Duodenal mucosa (tissue), 2 donors: ENCODE data around the gene ARL11.
"Not testable (repeated sequence)": the region's sequence is repeated elsewhere in the genome, so short reads cannot be mapped to it uniquely, and the experiment has no call there.

Experiments
- H3K27ac ChIP-seq: one replicate; pipeline ENCODE4 v1.7.0; 2013; ENCODE audit warnings: low read depth, low read length
- H3K27me3 ChIP-seq, 2 donors: one replicate each; pipeline ENCODE4 v1.7.0; 2013; ENCODE audit warnings: low read length in 2 of 2, control low read depth in 1 of 2; ENCODE audit not compliant: insufficient read depth in 2 of 2, control insufficient read depth in 1 of 2
- H3K36me3 ChIP-seq, 2 donors: one replicate each; pipeline ENCODE4 v1.7.0; 2013; ENCODE audit warnings: low read length in 2 of 2, control low read depth in 1 of 2; ENCODE audit not compliant: insufficient read depth in 2 of 2, control insufficient read depth in 1 of 2
- H3K4me1 ChIP-seq, 2 donors: one replicate each; pipeline ENCODE4 v1.7.0; 2013; ENCODE audit warnings: low read length in 2 of 2, control low read depth in 1 of 2; ENCODE audit not compliant: insufficient read depth in 2 of 2, control insufficient read depth in 1 of 2
- H3K4me3 ChIP-seq, 2 donors: one replicate each; pipeline ENCODE4 v1.7.0; 2013; ENCODE audit warnings: low read length in 2 of 2, low read depth in 1 of 2
- H3K9ac ChIP-seq, 2 donors: one replicate each; pipeline ENCODE4 v1.7.0; 2013; ENCODE audit warnings: low read length in 2 of 2, low read depth in 1 of 2
- H3K9me3 ChIP-seq, 2 donors: one replicate each; pipeline ENCODE4 v1.7.0; 2013; ENCODE audit warnings: low read length in 2 of 2, control low read depth in 1 of 2; ENCODE audit not compliant: control insufficient read depth in 1 of 2

ARL11 gene

GRCh38 chr13:49627831-49628652 is at the start of gene ARL11:
Gene ARL11 (plus strand): TSS chr13:49628507. CDS start chr13:49630448, 1,941 bp downstream.
- Histone ChIP-seq H3K9ac (peak within 1 kb of the TSS in 1 of 2 donors; percentile 51), H3K27me3 (no peaks in the 10 kb centered on the region), H3K36me3 (no peaks in the 10 kb centered on the region), H3K9me3 (no peaks in the 10 kb centered on the region), H3K4me1 (peaks cover 7 to 24% of the 10 kb centered on the region in 2 donors), H3K4me3 (peak within 1 kb of the TSS; percentile 68 to 82), H3K27ac (no peak within 1 kb of the TSS)

DNA sequence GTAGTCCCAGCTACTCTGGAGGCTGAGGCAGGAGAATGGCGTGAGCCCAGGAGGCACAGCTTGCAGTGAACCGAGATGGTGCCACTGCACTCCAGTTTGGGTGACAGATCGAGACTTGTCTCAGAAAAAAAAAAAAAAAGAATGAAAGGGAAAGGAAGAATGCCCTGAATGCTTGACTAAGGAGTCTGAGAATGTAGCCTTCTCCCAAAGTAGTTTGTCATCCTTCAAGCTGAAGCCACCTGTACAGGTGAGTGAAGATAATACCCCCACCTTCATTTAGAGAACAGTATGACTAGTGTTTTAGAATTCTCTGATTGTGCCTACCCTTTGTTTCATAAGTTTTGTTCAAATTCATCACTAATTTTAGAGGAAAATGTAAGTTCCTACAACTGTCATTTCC is 48.8 kb upstream of the ARL11 start:
- H3K9me3 ChIP-seq: no peaks in the 10 kb centered on the region
- H3K9ac ChIP-seq: no peak overlapping the region
- H3K27me3 ChIP-seq: no peaks in the 10 kb centered on the region
- H3K36me3 ChIP-seq: peaks cover 0 to 12% of the 10 kb centered on the region in 2 donors
- H3K4me1 ChIP-seq: peaks cover 7% of the 10 kb centered on the region in 2 donors
- H3K4me3 ChIP-seq: no peak overlapping the region
- H3K27ac ChIP-seq: no peak overlapping the region

DNA sequence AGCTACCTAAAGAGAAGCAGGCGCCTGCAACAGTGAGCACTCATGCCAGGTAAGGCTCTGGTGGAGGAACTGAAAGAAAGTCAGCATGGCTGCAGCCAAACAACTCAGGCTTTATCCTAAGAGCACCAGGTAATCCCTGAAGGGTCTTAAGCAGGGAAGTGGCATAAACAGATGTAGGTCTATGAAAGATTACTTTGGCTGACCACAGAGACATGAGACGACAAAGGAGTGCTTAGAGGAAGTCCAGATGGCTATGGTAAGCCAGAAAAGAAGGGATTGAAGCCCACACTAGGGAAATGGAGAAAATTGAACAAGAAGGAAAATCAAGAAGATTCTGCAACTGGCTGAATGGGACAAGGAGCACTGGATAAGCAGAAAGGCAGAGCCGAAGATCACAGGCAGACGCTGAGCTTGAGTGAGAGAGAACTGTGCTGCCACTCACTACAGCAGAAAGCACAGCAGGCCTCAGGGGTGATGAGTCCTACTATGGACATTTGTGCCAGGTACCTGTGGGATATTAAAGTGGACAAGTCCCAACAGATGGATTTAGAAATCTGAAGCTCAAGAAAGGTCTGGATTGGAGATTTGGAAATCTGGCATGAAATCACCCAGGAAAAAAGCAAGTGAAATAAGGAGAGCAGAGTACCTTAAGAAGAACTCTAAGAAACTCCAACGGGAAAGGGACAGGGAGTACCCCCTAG is 47.2 kb upstream of the ARL11 start:
- Histone ChIP-seq H3K4me3 (no peak overlapping the region), H3K27ac (no peak overlapping the region), H3K9me3 (no peaks in the 10 kb centered on the region), H3K36me3 (peaks cover 0 to 12% of the 10 kb centered on the region in 2 donors), H3K9ac (no peak overlapping the region), H3K4me1 (peaks cover 10 to 13% of the 10 kb centered on the region in 2 donors), H3K27me3 (no peaks in the 10 kb centered on the region)

DNA sequence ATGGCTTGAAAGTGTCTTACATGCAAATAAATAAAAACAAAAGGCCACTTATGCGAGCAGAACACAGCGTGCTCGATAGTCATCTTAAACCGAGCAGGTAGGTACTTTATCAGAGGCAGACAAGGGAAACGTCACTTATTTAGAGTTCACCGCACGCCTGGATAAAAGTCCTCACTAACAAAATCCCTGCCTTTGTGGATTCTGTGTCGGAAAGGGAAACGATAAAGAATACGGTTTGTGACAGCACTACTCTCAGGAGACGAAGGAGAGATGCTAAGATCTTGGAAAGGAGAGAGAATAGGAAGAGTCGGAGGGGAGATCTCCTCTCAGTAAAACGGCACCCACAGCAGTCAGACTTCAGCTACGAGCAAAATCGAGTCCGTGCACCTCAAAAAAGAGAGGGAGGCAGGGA is 43.5 kb upstream of the ARL11 start:
- Histone ChIP-seq H3K4me1 (peaks cover 10 to 14% of the 10 kb centered on the region in 2 donors), H3K9me3 (no peaks in the 10 kb centered on the region), H3K4me3 (peak overlapping the region; percentile 78 to 97), H3K27ac (no peak overlapping the region), H3K36me3 (peaks cover 0 to 5% of the 10 kb centered on the region in 2 donors), H3K9ac (peak overlapping the region; percentile 68 to 79), H3K27me3 (no peaks in the 10 kb centered on the region)

GRCh38 chr13:49585220-49586157 is 42.8 kb upstream of the ARL11 start, which contains the start of gene RCBTB1:
Gene RCBTB1 (minus strand): TSS chr13:49585558. CDS start chr13:49567279, 18,279 bp downstream.
- Histone ChIP-seq H3K27ac (peak within 1 kb of the TSS; percentile 59), H3K36me3 (no peaks in the 10 kb centered on the region), H3K4me1 (peaks cover 10 to 14% of the 10 kb centered on the region in 2 donors), H3K9me3 (no peaks in the 10 kb centered on the region), H3K27me3 (no peaks in the 10 kb centered on the region), H3K9ac (peak within 1 kb of the TSS; percentile 69 to 79), H3K4me3 (peak within 1 kb of the TSS; percentile 78 to 97)

DNA sequence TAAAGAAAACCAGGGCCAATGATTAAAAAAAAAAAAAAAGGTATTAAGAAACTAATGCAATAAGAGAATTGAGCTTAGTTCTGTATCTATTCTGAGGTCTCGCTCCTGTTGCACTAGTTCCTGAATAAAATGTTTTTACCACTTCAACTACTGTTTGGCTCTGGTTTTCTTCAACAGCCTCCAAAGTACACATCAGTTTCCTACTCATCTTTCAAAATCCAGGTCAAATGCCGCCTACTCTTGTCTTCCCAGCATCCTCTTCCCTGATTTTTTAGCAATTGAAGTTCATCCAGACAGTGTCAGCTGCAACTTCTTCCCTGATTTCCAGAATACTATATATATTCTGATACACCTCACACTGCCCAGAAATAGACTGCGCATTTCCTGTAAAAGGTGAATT is 41.6 kb upstream of the ARL11 start:
- Histone ChIP-seq H3K27ac (no peak overlapping the region), H3K9ac (no peak overlapping the region), H3K27me3 (no peaks in the 10 kb centered on the region), H3K4me1 (peaks cover 10 to 14% of the 10 kb centered on the region in 2 donors), H3K9me3 (no peaks in the 10 kb centered on the region), H3K4me3 (no peak overlapping the region), H3K36me3 (no peaks in the 10 kb centered on the region)

DNA sequence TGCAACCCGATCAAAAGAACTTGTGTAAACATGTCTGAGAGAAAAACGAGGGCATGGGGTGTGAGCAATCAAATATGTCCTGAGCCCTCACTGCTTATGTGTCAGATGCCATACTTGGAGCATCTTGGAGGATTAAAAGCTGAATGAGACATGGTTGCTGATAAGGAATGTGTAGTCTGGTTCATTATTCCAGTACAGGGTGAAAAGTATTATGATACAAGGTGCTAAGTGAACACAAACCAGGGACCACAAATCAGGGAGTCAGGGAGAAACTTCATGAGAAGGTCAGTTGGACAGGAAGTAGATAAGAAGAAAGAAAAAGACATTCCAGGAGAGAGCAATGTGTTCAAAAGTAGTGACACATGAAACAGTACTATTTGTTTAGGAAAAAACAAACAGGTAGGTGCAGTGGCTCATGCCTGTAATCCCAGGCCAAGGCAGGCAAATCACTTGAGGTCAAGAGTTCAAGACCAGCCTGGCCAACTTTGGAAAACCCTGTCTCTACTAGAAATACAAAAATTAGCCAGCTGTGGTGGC is 40.9 kb upstream of the ARL11 start:
- Histone ChIP-seq H3K9ac (no peak overlapping the region), H3K4me3 (no peak overlapping the region), H3K36me3 (no peaks in the 10 kb centered on the region), H3K27ac (no peak overlapping the region), H3K4me1 (peaks cover 10 to 14% of the 10 kb centered on the region in 2 donors), H3K27me3 (no peaks in the 10 kb centered on the region), H3K9me3 (no peaks in the 10 kb centered on the region)

DNA sequence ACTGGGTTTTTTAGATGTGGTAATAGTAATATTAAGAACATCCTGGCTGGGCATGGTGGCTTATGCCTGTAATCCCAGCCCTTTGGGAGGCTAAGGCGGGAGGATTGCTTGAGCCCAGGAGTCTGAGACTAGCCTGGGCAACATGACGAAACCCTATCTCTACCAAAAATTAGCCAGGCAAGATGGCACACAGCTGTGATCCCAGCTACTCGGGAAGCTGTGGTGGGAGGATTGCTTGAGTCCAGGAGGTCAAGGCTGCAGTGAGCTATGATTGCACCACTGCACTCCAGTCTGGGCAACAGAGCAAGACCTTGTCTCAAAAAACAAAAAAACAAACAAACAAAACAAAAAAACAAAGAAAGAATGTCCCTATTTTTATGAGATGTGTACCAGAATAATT is 37.6 kb upstream of the ARL11 start:
- H3K27me3 ChIP-seq, H3K9me3 ChIP-seq, H3K4me3 ChIP-seq, H3K36me3 ChIP-seq, H3K9ac ChIP-seq, H3K4me1 ChIP-seq, H3K27ac ChIP-seq: not testable (repeated sequence)

DNA sequence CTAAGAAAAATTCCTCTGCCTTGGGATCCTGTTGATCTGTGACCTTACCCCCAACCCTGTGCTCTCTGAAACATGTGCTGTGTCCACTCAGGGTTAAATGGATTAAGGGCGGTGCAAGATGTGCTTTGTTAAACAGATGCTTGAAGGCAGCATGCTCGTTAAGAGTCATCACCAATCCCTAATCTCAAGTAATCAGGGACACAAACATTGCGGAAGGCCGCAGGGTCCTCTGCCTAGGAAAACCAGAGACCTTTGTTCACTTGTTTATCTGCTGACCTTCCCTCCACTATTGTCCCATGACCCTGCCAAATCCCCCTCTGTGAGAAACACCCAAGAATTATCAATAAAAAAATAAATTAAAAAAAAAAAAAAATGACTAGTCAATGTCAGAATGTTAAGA is 34.4 kb upstream of the ARL11 start:
- H3K4me3 ChIP-seq, H3K4me1 ChIP-seq, H3K9me3 ChIP-seq, H3K27me3 ChIP-seq, H3K27ac ChIP-seq, H3K9ac ChIP-seq, H3K36me3 ChIP-seq: not testable (repeated sequence)
